ENCODE measurements around the gene ACP4. TPM values are rescaled to one million over a fixed set of nuclear protein-coding genes. Genes with fewer than 3 reads are reported as not detected.

ACP4 gene
- total RNA-seq, 1 donor: not detected

GRCh38 chr19:50792272-50793250, 2.3 kb downstream of the ACP4 start:
- no peak for TF ChIP-seq CTCF (IDR thresholded peaks at IDR 0.05; ENCODE audit: extremely low read depth, low read depth, low read length)
- no peaks in the 10 kb centered on the region for H3K4me1 ChIP-seq (ENCODE audit: insufficient read depth, low read length)
- H3K36me3 ChIP-seq (ENCODE audit: insufficient read depth, low read length): peaks cover under 1% of the 10 kb centered on the region

GRCh38 chr19:50793558-50794065, 3.4 kb downstream of the ACP4 start:
- no peaks in the 10 kb centered on the region for H3K4me1 ChIP-seq (ENCODE audit: insufficient read depth, low read length)
- no peaks in the 10 kb centered on the region for H3K27me3 ChIP-seq (ENCODE audit: insufficient read depth, low read length)
- peak; percentile 55 for DNase-seq (ENCODE audit: insufficient read length, low spot score, missing footprints)
- H3K27ac ChIP-seq (ENCODE audit: low read depth, low read length): no peak overlapping the region
- H3K9me3 ChIP-seq (ENCODE audit: low read depth, low read length): no peaks in the 10 kb centered on the region
- peaks cover 19% of the 10 kb centered on the region for H4K20me1 ChIP-seq (ENCODE audit: insufficient read depth, low read length)
- no peak overlapping the region for H3K4me2 ChIP-seq (ENCODE audit: insufficient read depth, low read length)
- no peak overlapping the region for H3K4me3 ChIP-seq (ENCODE audit: insufficient read depth, low read length)
- H3K79me2 ChIP-seq (ENCODE audit: insufficient read depth, low read length): no peaks in the 10 kb centered on the region
- H2AFZ ChIP-seq (ENCODE audit: low read length): no peak overlapping the region
- peaks cover 11% of the 10 kb centered on the region for H3K36me3 ChIP-seq (ENCODE audit: insufficient read depth, low read length)
- no peak for TF ChIP-seq CTCF (IDR thresholded peaks at IDR 0.05; ENCODE audit: extremely low read depth, low read depth, low read length)

More at GRCh38 chr19:50792272-50793250, 2.3 kb downstream of the ACP4 start:
- Histone ChIP-seq H3K4me3 (ENCODE audit: insufficient read depth, low read length) (no peak overlapping the region), H3K27ac (ENCODE audit: low read depth, low read length) (no peak overlapping the region), H2AFZ (ENCODE audit: low read length) (no peak overlapping the region), H4K20me1 (ENCODE audit: insufficient read depth, low read length) (peaks cover 10% of the 10 kb centered on the region), H3K79me2 (ENCODE audit: insufficient read depth, low read length) (no peaks in the 10 kb centered on the region), H3K27me3 (ENCODE audit: insufficient read depth, low read length) (no peaks in the 10 kb centered on the region), H3K9me3 (ENCODE audit: low read depth, low read length) (no peaks in the 10 kb centered on the region), H3K4me2 (ENCODE audit: insufficient read depth, low read length) (no peak overlapping the region)
- DNase-seq (ENCODE audit: insufficient read length, low spot score, missing footprints): peak; percentile 66

GRCh38 chr19:50794074-50794875, 4.1 kb downstream of the ACP4 start:
- Histone ChIP-seq H4K20me1 (ENCODE audit: insufficient read depth, low read length) (peaks cover 19% of the 10 kb centered on the region), H3K9me3 (ENCODE audit: low read depth, low read length) (no peaks in the 10 kb centered on the region), H3K79me2 (ENCODE audit: insufficient read depth, low read length) (no peaks in the 10 kb centered on the region), H3K27me3 (ENCODE audit: insufficient read depth, low read length) (no peaks in the 10 kb centered on the region), H3K27ac (ENCODE audit: low read depth, low read length) (no peak overlapping the region), H2AFZ (ENCODE audit: low read length) (no peak overlapping the region), H3K36me3 (ENCODE audit: insufficient read depth, low read length) (peaks cover 14% of the 10 kb centered on the region), H3K4me2 (ENCODE audit: insufficient read depth, low read length) (no peak overlapping the region), H3K4me3 (ENCODE audit: insufficient read depth, low read length) (no peak overlapping the region), H3K4me1 (ENCODE audit: insufficient read depth, low read length) (no peaks in the 10 kb centered on the region)
- no peak for TF ChIP-seq CTCF (IDR thresholded peaks at IDR 0.05; ENCODE audit: extremely low read depth, low read depth, low read length)
- DNase-seq (ENCODE audit: insufficient read length, low spot score, missing footprints): peak; percentile 86
